Spleen (tissue), 7 donors: ENCODE results near the gene PDGFA.

ENCODE experiments used
- CTCF ChIP-seq, 11 experiments: fragments of 200-600 bp in 7 of 11; fragments of 450-650 bp in 4 of 11; sonication (generic) in 4 of 11; IDR thresholded peaks in 8 of 11; conservative IDR thresholded peaks in 3 of 11; 1 replicate in 7 of 11; 2 replicates in 4 of 11; pipeline versions ENCODE4 v1.4.0 to v1.8.0; 2016 to 2021; ENCODE audit warnings: antibody characterized with exemption in 11 of 11, inconsistent platforms in 4 of 11, mild to moderate bottlenecking in 1 of 11
- POLR2A ChIP-seq, 3 donors: fragments of 450-650 bp; IDR thresholded peaks; one replicate each; pipeline ENCODE4 v1.5.1; 2017; ENCODE audit warnings: antibody characterized with exemption in 3 of 3, mild to moderate bottlenecking in 1 of 3
- POLR2AphosphoS5 ChIP-seq, 3 donors: sonication (generic); formaldehyde crosslinking; IDR thresholded peaks; one replicate each; pipeline ENCODE4 v1.5.1; 2017; ENCODE audit warnings: antibody characterized with exemption in 3 of 3
- donor health status: DM: no; HTN: no; CAD: no; lungs with moderate emphysema.
- donor health status: DM: no; HTN: no; CAD: no.
- donor health status: DM: no; HTN: no; CAD: no.

- TF ChIP-seq POLR2AphosphoS5 (IDR thresholded peaks at IDR 0.05) (no peak), POLR2A (IDR thresholded peaks at IDR 0.05) (no peak), CTCF (IDR thresholded peaks at IDR 0.05 in 8 of 11, conservative IDR thresholded peaks at IDR 0.05 in 3 of 11) (no peak)
Observed at GRCh38 chr7:508461-509170, 11.0 kb downstream of the PDGFA start.
